Measurements from ENCODE around the gene KRT82. TPM values are rescaled to one million over a fixed set of nuclear protein-coding genes. Genes with fewer than 3 reads are reported as not detected.

Gene KRT82
- not detected for total RNA-seq
- polyA plus RNA-seq = not detected
- long read RNA-seq, donor 1 = 0 reads
- long read RNA-seq, donor 2 = 0 reads
- long read RNA-seq, donor 3 = 0 reads
- long read RNA-seq, donor 4 = 0 reads
- long read RNA-seq, donor 5 = 0 reads
- long read RNA-seq, donor 6 = 0 reads
- long read RNA-seq, donor 7 = 0 reads
- long read RNA-seq, donor 8 = 0 reads
- long read RNA-seq, donor 9 = 0 reads
- long read RNA-seq, donor 10 = 0 reads

GRCh38 chr12:52405922-52406385, at the start of gene KRT82:
Gene KRT82 (minus strand): TSS chr12:52406335. CDS start chr12:52406277, 58 bp downstream.
- intact Hi-C loops (cut with DNase I) = no loop called here
- H3K4me3 ChIP-seq = no peak within 1 kb of the TSS
- WGBS, 4 donors = 78 to 89% (median 83%) methylated on average over 5 to 14 of the region's 14 CpGs
- H3K27me3 ChIP-seq = no peaks in the 10 kb centered on the region
- H3K9me3 ChIP-seq (replicated peaks in 1 of 3) = no peaks in the 10 kb centered on the region
- no peak for DNase-seq
- TF ChIP-seq POLR2A (IDR thresholded peaks at IDR 0.05) = no peak
- no peak for TF ChIP-seq CTCF (IDR thresholded peaks at IDR 0.05)
- no peaks in the 10 kb centered on the region for H3K36me3 ChIP-seq (replicated peaks in 1 of 2)
- H3K4me1 ChIP-seq (replicated peaks in 1 of 2) = no peaks in the 10 kb centered on the region
- no peak within 1 kb of the TSS for H3K27ac ChIP-seq

- peaks cover 6% of the 10 kb centered on the region for H3K27me3 ChIP-seq
- H3K27ac ChIP-seq = no peak overlapping the region
- no peaks in the 10 kb centered on the region for H3K9me3 ChIP-seq (replicated peaks in 1 of 3)
- H3K36me3 ChIP-seq (replicated peaks in 1 of 2) = no peaks in the 10 kb centered on the region
- intact Hi-C loops (cut with DNase I) = no loop called here
- no peak for TF ChIP-seq POLR2A (IDR thresholded peaks at IDR 0.05)
- TF ChIP-seq CTCF (IDR thresholded peaks at IDR 0.05) = no peak
- H3K4me3 ChIP-seq = no peak overlapping the region
- H3K4me1 ChIP-seq (replicated peaks in 1 of 2) = no peaks in the 10 kb centered on the region
- 68 to 93% (median 84%) methylated on average over 1 of the region's 1 CpG for WGBS, 4 donors
- DNase-seq = no peak
Observed at GRCh38 chr12:52455821-52456220, 49.7 kb upstream of the KRT82 start.

GRCh38 chr12:52454411-52455201, 48.5 kb upstream of the KRT82 start:
- no peaks in the 10 kb centered on the region for H3K9me3 ChIP-seq (replicated peaks in 1 of 3)
- H3K4me1 ChIP-seq (replicated peaks in 1 of 2) = no peaks in the 10 kb centered on the region
- DNase-seq = no peak
- no peaks in the 10 kb centered on the region for H3K27me3 ChIP-seq
- no peak overlapping the region for H3K27ac ChIP-seq
- H3K4me3 ChIP-seq = no peak overlapping the region
- intact Hi-C loops (cut with DNase I) = no loop called here
- TF ChIP-seq CTCF (IDR thresholded peaks at IDR 0.05) (no peak), POLR2A (IDR thresholded peaks at IDR 0.05) (no peak)
- H3K36me3 ChIP-seq (replicated peaks in 1 of 2) = no peaks in the 10 kb centered on the region
- 56 to 71% (median 65%) methylated on average over 3 of the region's 3 CpGs for WGBS, 4 donors

GRCh38 chr12:52452101-52452500, 46.0 kb upstream of the KRT82 start, which contains the start of gene KRT6B:
Gene KRT6B (minus strand): TSS chr12:52452146. CDS start chr12:52452078, 68 bp downstream.
- DNase-seq = no peak
- intact Hi-C loops (cut with DNase I) = no loop called here
- Histone ChIP-seq H3K27me3 (no peaks in the 10 kb centered on the region), H3K4me1 (replicated peaks in 1 of 2) (no peaks in the 10 kb centered on the region), H3K9me3 (replicated peaks in 1 of 3) (no peaks in the 10 kb centered on the region), H3K36me3 (replicated peaks in 1 of 2) (no peaks in the 10 kb centered on the region), H3K27ac (no peak within 1 kb of the TSS), H3K4me3 (no peak within 1 kb of the TSS)
- no peak for TF ChIP-seq POLR2A (IDR thresholded peaks at IDR 0.05)
- no peak for TF ChIP-seq CTCF (IDR thresholded peaks at IDR 0.05)
- WGBS, 4 donors = 82 to 86% (median 84%) methylated on average over 6 of the region's 6 CpGs

Data from adrenal gland (tissue), 19 donors.